Fibroblast of gingiva (primary cell): ENCODE results near the gene STIL.
"Not testable (repeated sequence)": the region's sequence is repeated elsewhere in the genome, so short reads cannot be mapped to it uniquely, and the experiment has no call there.

Experiments used
- DNase-seq: peaks from one replicate; pipeline ENCODE4 v3.0.0-alpha.2; 2011; ENCODE audit warnings: low read depth

STIL gene

DNA sequence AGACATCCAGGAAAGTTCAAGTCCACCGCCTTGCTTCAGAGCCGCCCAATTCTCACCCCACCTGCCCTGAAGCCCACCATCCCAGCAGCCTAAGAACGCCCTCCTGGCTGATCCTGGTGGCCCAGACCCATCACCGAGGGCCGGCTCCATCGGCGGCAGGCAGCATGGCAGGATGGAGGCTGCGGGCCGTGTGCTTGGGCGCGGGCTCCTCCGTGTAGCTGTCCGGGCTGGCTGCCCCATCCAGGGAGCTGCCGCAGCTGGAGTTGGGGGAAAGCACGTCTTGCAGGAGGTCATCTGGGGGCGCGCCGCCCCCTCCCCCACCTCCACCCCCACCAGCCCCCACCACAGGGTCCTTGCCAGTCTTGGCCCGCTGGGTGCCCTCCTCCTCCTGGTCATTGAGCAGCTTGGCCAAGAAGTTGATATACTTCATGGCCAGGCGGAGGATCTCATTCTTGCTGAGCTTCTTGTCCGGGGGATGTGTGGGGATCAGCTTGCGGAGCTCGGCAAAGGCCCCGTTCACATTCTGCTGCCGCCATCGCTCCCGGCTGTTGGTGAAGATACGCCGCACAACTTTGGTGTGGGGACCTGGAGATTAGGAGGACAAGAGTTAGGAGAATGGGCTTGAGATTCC, 94.2 kb downstream of the STIL start:
- no peak for DNase-seq

DNA sequence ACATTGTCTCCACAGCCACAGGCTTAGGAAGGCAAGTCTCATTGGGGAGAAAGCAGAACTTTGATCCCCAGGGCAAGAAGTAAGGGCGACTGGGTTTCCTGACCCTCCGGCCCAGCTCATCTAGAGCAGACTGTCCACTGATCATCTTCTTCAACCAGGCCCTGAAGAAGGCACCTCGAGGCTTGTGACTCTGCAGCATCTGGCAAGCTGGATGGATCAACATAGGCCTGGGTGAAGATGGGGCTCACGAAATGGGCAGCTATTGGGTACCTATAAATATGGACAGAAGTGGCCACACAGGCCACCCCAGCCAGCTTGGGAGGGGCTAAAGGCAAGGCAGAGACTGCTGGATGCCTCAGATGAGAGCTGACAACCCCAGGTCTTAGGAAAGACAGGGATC, 94.9 kb downstream of the STIL start:
- DNase-seq: no peak

GRCh38 chr1:47216278-47217059, 97.5 kb downstream of the STIL start:
- DNase-seq: no peak

DNA sequence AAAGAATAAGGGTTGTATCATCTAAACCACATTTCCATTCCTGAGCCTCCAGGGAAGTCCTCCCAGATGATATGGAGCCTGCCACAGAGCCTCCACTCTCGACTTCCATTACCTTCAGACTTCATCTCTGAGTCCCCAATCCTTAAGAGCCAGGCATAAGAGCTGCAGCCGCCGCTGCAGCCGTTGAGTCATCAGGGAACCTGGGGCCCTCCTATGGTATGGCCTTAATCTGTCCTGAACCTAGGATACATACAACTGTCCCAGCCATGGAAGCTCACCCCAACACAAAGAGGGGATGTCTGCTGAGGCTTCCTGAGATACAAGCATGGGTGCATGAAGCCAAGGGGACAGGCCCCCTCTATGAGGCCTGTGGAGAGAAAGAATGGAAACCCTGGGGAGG, 98.2 kb downstream of the STIL start:
- no peak for DNase-seq

DNA sequence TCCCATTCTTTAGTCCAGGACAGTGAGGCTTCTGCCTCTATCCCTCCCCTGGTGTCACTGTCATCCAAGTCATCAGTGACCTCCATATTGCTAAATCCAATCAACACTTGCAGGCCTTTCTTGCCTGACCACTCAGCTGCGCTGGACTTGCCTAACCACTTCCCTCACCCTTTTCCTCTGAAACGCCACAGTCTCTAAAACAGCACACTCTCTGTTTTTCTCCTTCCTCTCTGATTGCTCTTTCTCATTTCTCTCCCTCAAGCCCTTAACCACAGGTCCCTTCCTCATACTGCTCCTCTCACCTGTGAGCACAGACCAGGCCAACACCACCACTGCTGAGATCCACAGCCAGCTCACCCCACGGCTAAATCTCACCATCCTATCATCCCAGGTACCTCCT, 99.4 kb downstream of the STIL start:
- no peak for DNase-seq

GRCh38 chr1:47213230-47213963, 100.5 kb downstream of the STIL start:
- DNase-seq: no peak

DNA sequence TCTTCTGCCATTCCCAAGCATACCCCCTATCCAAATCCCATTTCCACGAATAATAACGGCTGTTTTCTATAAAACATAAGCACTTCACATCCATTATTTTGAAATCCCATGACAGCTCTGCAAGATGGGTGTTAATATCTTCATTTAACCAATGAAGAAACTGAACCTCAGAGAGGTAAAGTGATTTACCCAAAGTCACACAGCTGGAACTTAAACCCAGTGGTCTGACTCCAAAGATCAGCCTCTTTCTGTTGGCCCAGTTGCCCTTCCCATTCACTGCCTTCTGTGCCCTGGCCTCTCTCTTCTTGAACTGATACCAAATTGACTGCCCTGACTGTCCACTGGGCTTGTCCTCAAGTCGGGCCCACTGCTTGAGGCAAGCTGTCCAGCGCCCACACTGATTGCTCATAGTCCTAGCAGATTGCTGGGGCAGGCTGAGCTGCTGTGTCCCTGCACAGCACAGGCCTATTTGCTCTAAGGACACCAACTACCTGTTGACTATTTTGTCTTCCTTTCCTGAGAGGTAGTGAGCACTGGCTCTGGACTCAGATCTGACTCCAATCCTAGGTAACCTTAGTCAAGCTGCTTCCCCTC, 101.2 kb downstream of the STIL start:
- DNase-seq: no peak

GRCh38 chr1:47211796-47212269, 102.1 kb downstream of the STIL start:
- DNase-seq: no peak

GRCh38 chr1:47210666-47211065, 103.3 kb downstream of the STIL start:
- DNase-seq: no peak

DNA sequence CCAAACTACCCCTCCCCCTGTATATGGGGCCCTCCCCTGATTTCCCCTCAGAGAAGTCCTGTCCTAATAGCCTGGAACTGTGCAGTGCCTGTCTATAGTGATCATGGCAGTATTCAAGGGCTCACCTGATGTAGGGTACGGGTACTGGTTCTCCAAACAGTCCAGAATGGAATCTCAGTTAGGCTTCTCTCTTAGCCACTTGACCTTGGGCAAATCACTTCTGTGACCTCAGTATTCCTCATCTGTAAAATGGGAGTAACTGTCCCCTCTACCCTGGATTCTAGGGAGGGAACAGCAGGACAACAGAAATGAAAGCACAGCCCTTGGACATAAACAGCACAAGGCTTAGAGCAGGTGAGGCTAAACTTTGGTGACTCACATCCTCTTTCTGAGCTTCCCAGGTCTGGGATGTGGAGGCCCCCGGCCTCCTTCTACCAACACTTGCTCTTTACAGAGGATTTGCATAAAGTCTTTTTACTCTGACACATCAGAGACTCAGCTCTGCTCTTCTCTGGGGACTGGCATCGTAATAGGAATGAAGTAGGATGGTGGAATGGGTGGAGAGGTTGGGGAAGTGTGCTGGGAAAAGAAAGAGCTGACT, 104.1 kb downstream of the STIL start:
- DNase-seq: no peak

- no peak for DNase-seq
These were observed 104.9 kb downstream of the STIL start for GRCh38 chr1:47209091-47209490.

DNA sequence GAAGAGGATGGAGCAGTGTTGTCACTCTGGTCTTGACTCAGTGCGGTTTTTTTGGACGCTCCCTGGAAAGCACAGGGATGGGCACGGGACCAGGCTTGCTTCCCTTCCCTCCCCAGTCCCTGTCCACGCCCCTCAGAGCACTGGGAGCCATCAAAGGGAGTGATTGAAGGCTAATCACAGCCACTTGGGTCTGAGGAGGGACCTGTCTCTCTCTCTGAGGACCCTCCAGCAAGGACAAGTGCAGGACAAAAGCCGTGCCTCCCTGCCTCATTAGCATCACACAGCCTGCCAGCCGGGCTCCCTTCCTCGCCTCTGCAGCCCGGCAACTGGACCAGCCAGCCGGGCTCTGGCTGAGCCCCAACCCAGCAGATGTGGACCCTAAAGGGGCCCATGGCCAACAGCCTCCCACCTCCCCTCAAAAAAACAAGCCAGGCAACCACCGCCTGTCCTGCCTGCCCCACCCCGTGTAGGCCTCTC, 105.5 kb downstream of the STIL start:
- no peak for DNase-seq

DNA sequence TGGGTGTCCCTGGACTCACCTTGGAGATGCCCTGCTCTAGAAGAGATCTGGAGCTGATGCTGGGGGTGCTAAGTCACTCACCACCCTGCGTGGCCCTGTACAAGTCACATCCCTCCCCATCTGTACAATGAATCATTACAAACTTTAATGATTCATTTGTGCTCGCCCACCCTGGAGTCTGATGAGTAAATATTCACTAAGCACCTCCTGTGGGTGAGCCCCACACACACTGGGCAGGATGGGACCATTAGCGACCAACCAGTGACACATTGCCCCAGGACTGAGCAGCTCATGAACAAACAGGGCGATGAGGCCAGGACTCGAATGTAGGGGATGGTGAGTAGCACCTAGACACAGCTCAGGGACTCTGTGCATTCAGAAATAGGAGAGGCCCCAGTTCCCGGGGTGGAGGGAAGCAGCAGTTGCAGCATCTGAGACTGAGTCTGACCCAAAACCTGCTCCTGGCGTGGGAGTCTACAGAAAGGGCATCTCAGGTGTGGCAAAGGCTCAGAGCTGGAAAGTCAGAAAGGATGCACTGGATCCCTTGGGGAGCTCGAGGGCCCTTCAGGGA, 106.1 kb downstream of the STIL start:
- no peak for DNase-seq

- DNase-seq: no peak
These were observed 108.0 kb downstream of the STIL start for GRCh38 chr1:47205918-47206317.

- DNase-seq: not testable (repeated sequence)
These were observed 110.4 kb downstream of the STIL start for GRCh38 chr1:47203504-47203903.

DNA sequence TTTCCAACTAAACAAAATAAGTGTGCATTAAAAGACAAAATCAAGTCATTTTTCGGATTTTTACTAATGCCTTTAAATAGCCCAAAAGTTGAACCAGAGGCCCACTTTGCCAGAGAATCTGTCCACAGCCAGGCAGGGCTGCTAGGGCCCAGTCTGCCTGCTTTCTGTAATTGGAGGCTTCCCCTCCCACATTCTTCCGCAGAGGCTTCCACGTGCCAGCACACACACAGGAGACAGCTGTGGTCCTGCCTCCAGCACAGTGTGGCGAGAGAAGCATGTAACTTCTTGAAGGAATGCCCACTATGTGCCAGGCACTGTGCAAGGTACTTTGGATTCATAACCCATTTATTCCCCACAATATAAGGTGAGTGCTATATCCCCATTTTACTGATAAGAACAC, 112.8 kb downstream of the STIL start:
- peak; percentile 10 for DNase-seq
